Ishikawa (cell line): ENCODE measurements around the gene PRR36.

ENCODE experiments used
- CEBPB ChIP-seq: IDR thresholded peaks from 2 replicates; pipeline ENCODE4 v1.6.1; 2012
- CREB1 ChIP-seq: IDR thresholded peaks from 2 replicates; pipeline ENCODE4 v1.6.1; 2012; ENCODE audit warnings: low read depth
- EGR1 ChIP-seq: IDR thresholded peaks from 2 replicates; pipeline ENCODE4 v1.6.1; 2012
- EP300 ChIP-seq: IDR thresholded peaks from 2 replicates; pipeline ENCODE4 v1.6.1; 2012; ENCODE audit warnings: borderline replicate concordance
- FOXM1 ChIP-seq: IDR thresholded peaks from 2 replicates; pipeline ENCODE4 v1.6.1; 2012; ENCODE audit warnings: low read depth, borderline replicate concordance
- MAX ChIP-seq: IDR thresholded peaks from 2 replicates; pipeline ENCODE4 v1.6.1; 2012
- NFIC ChIP-seq: IDR thresholded peaks from 2 replicates; pipeline ENCODE4 v1.6.1; 2012
- RAD21 ChIP-seq: IDR thresholded peaks from 2 replicates; pipeline ENCODE4 v1.6.1; 2012; ENCODE audit warnings: low read depth
- REST ChIP-seq: IDR thresholded peaks from 2 replicates; pipeline ENCODE4 v1.6.1; 2012; ENCODE audit warnings: low read depth, mild to moderate bottlenecking
- TAF1 ChIP-seq: IDR thresholded peaks from 2 replicates; pipeline ENCODE4 v1.6.1; 2012; ENCODE audit warnings: low read depth, mild to moderate bottlenecking
- TCF12 ChIP-seq: IDR thresholded peaks from 2 replicates; pipeline ENCODE4 v1.6.1; 2012; ENCODE audit warnings: low read depth
- TEAD4 ChIP-seq: IDR thresholded peaks from 2 replicates; pipeline ENCODE4 v1.6.1; 2012
- USF1 ChIP-seq: IDR thresholded peaks from 2 replicates; pipeline ENCODE4 v1.6.1; 2012
- YY1 ChIP-seq: IDR thresholded peaks from 2 replicates; pipeline ENCODE4 v1.6.1; 2012; ENCODE audit warnings: low read depth
- ZBTB7A ChIP-seq: IDR thresholded peaks from 2 replicates; pipeline ENCODE4 v1.6.1; 2012; ENCODE audit warnings: low read depth

The PRR36 gene

GRCh38 chr19:7874076-7874896 is at the start of gene PRR36:
PRR36 (minus strand) TSS chr19:7874390; CDS start chr19:7873689, 701 bp downstream.
- TF ChIP-seq TCF12 (peak; percentile 33; the same call in 1 of the 2 replicates), NFIC (0 out of 2 replicates have a peak, but pooled peaks have one; percentile 14), ZBTB7A (peak; percentile 95), EP300 (no peak), TAF1 (peak; percentile 23; the same call in 1 of the 2 replicates)

- no peak for TF ChIP-seq TCF12
- no peak for TF ChIP-seq EGR1
- TF ChIP-seq YY1: no peak
- TF ChIP-seq CREB1: no peak
- no peak for TF ChIP-seq TEAD4
Measured at GRCh38 chr19:7923295-7924191, 49.4 kb upstream of the PRR36 start.

GRCh38 chr19:7922836-7923195 is 48.6 kb upstream of the PRR36 start:
- TF ChIP-seq YY1 (no peak), FOXM1 (no peak), CEBPB (no peak), MAX (no peak), EP300 (no peak), CREB1 (no peak), EGR1 (no peak), NFIC (no peak), USF1 (no peak), TCF12 (no peak), REST (no peak), TAF1 (no peak), TEAD4 (no peak), ZBTB7A (no peak), RAD21 (no peak)

GRCh38 chr19:7921967-7922835 is 48.0 kb upstream of the PRR36 start:
- TF ChIP-seq FOXM1 (no peak), ZBTB7A (no peak), REST (no peak), MAX (no peak), USF1 (no peak), CEBPB (no peak), CREB1 (no peak), TEAD4 (no peak), NFIC (no peak), EP300 (no peak), TAF1 (no peak), RAD21 (no peak), EGR1 (no peak), YY1 (no peak), TCF12 (no peak)
